Measurements from ENCODE around the gene RNASEH2A. TPM values are rescaled to one million over a fixed set of nuclear protein-coding genes. Genes with fewer than 3 reads are reported as not detected.

The RNASEH2A gene
- total and polyA plus RNA-seq, 2 of the 13 experiments (the other 11 are each of a cell fraction or from before 2014, with no cell fraction given), result 25.1 to 35.8 TPM

GRCh38 chr19:12783849-12784393, 22.5 kb upstream of the RNASEH2A start (continued):
- no peak for TF ChIP-seq SIN3B (IDR thresholded peaks at IDR 0.05; ENCODE audit: low read length)
- TF ChIP-seq HOXD1 (CRISPR knock-in tag; IDR thresholded peaks at IDR 0.05), result no peak
- TF ChIP-seq ZNF639 (CRISPR knock-in tag; conservative IDR thresholded peaks at IDR 0.05), result no peak
- TF ChIP-seq, protein P1, sequence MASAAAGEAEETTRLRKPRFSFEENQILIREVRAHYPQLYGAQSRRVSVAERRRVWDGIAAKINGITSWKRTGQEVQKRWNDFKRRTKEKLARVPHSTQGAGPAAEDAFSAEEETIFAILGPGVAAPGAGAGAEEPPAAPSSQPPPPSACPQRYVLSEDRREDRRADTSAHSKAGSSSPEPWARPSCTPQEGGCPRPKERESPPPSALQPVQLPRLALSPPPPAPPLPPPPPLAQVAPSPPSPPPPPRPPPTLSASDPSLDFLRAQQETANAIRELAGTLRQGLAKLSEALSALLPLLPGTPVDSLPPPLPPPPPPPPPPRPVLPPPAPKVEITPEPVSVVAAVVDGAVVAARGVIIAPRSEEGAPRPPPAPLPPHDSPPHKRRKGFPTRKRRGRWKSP (CRISPR knock-in tag; IDR thresholded peaks at IDR 0.05), result peak; percentile 47; the same call in 1 of the 2 replicates
- no peak for TF ChIP-seq ZMYM2 (CRISPR knock-in tag; IDR thresholded peaks at IDR 0.05)
- TF ChIP-seq PAXIP1 (CRISPR knock-in tag; conservative IDR thresholded peaks at IDR 0.05), result peak; percentile 59; the same call in 1 of the 2 replicates
- TF ChIP-seq, protein P2, sequence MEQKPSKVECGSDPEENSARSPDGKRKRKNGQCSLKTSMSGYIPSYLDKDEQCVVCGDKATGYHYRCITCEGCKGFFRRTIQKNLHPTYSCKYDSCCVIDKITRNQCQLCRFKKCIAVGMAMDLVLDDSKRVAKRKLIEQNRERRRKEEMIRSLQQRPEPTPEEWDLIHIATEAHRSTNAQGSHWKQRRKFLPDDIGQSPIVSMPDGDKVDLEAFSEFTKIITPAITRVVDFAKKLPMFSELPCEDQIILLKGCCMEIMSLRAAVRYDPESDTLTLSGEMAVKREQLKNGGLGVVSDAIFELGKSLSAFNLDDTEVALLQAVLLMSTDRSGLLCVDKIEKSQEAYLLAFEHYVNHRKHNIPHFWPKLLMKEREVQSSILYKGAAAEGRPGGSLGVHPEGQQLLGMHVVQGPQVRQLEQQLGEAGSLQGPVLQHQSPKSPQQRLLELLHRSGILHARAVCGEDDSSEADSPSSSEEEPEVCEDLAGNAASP (CRISPR knock-in tag; IDR thresholded peaks at IDR 0.05; ENCODE audit: borderline replicate concordance), result peak; percentile 64; the same call in 1 of the 2 replicates
- no peak for TF ChIP-seq ZNF24 (IDR thresholded peaks at IDR 0.05)
- TF ChIP-seq, protein P3, sequence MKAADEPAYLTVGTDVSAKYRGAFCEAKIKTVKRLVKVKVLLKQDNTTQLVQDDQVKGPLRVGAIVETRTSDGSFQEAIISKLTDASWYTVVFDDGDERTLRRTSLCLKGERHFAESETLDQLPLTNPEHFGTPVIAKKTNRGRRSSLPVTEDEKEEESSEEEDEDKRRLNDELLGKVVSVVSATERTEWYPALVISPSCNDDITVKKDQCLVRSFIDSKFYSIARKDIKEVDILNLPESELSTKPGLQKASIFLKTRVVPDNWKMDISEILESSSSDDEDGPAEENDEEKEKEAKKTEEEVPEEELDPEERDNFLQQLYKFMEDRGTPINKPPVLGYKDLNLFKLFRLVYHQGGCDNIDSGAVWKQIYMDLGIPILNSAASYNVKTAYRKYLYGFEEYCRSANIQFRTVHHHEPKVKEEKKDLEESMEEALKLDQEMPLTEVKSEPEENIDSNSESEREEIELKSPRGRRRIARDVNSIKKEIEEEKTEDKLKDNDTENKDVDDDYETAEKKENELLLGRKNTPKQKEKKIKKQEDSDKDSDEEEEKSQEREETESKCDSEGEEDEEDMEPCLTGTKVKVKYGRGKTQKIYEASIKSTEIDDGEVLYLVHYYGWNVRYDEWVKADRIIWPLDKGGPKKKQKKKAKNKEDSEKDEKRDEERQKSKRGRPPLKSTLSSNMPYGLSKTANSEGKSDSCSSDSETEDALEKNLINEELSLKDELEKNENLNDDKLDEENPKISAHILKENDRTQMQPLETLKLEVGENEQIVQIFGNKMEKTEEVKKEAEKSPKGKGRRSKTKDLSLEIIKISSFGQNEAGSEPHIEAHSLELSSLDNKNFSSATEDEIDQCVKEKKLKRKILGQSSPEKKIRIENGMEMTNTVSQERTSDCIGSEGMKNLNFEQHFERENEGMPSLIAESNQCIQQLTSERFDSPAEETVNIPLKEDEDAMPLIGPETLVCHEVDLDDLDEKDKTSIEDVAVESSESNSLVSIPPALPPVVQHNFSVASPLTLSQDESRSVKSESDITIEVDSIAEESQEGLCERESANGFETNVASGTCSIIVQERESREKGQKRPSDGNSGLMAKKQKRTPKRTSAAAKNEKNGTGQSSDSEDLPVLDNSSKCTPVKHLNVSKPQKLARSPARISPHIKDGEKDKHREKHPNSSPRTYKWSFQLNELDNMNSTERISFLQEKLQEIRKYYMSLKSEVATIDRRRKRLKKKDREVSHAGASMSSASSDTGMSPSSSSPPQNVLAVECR (CRISPR knock-in tag; IDR thresholded peaks at IDR 0.05; ENCODE audit: borderline replicate concordance), result no peak; the same call in 1 of the 2 replicates
- TF ChIP-seq, protein P4, sequence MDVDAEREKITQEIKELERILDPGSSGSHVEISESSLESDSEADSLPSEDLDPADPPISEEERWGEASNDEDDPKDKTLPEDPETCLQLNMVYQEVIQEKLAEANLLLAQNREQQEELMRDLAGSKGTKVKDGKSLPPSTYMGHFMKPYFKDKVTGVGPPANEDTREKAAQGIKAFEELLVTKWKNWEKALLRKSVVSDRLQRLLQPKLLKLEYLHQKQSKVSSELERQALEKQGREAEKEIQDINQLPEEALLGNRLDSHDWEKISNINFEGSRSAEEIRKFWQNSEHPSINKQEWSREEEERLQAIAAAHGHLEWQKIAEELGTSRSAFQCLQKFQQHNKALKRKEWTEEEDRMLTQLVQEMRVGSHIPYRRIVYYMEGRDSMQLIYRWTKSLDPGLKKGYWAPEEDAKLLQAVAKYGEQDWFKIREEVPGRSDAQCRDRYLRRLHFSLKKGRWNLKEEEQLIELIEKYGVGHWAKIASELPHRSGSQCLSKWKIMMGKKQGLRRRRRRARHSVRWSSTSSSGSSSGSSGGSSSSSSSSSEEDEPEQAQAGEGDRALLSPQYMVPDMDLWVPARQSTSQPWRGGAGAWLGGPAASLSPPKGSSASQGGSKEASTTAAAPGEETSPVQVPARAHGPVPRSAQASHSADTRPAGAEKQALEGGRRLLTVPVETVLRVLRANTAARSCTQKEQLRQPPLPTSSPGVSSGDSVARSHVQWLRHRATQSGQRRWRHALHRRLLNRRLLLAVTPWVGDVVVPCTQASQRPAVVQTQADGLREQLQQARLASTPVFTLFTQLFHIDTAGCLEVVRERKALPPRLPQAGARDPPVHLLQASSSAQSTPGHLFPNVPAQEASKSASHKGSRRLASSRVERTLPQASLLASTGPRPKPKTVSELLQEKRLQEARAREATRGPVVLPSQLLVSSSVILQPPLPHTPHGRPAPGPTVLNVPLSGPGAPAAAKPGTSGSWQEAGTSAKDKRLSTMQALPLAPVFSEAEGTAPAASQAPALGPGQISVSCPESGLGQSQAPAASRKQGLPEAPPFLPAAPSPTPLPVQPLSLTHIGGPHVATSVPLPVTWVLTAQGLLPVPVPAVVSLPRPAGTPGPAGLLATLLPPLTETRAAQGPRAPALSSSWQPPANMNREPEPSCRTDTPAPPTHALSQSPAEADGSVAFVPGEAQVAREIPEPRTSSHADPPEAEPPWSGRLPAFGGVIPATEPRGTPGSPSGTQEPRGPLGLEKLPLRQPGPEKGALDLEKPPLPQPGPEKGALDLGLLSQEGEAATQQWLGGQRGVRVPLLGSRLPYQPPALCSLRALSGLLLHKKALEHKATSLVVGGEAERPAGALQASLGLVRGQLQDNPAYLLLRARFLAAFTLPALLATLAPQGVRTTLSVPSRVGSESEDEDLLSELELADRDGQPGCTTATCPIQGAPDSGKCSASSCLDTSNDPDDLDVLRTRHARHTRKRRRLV (CRISPR knock-in tag; IDR thresholded peaks at IDR 0.05), result no peak
- TF ChIP-seq KDM1A (CRISPR knock-in tag; IDR thresholded peaks at IDR 0.05), result no peak
- TF ChIP-seq SOX5 (CRISPR knock-in tag; IDR thresholded peaks at IDR 0.05; ENCODE audit: borderline replicate concordance), result no peak
